ENCODE results near the gene APC. TPM values are rescaled to one million over a fixed set of nuclear protein-coding genes. Genes with fewer than 3 reads are reported as not detected.
"Not testable (repeated sequence)": the region's sequence is repeated elsewhere in the genome, so short reads cannot be mapped to it uniquely, and the experiment has no call there.

APC gene
- total RNA-seq, 3 donors from 2014 or later, result 42.7 to 62.8 (median 43.5) TPM

DNA sequence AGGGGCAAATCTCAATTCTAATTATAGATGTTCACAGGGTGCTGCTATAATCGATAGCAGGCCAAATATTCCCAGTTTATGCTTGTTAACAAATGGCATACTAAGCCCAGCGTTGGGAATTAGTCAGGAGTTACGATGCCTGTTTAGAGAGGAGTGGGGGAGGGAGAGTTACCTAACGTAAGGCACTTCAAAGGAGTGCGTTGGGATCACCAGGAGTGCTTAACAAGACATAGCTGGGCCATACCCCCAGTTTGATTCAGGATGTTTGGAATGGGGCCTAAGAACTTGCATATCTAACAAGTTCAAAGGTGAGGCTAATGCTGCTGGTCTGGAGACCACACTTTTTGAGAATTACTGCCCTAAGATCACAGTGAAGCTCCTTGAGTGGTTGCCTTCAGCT, 108.9 kb downstream of the APC start:
- no peak for DNase-seq
- Histone ChIP-seq H3K36me3 (ENCODE audit: low read depth) (no peaks in the 10 kb centered on the region), H3K4me3 (no peak overlapping the region), H3K4me1 (ENCODE audit: low read depth) (no peaks in the 10 kb centered on the region), H3K9me3 (no peaks in the 10 kb centered on the region)
- no peak for ATAC-seq
- TF ChIP-seq, protein P1, sequence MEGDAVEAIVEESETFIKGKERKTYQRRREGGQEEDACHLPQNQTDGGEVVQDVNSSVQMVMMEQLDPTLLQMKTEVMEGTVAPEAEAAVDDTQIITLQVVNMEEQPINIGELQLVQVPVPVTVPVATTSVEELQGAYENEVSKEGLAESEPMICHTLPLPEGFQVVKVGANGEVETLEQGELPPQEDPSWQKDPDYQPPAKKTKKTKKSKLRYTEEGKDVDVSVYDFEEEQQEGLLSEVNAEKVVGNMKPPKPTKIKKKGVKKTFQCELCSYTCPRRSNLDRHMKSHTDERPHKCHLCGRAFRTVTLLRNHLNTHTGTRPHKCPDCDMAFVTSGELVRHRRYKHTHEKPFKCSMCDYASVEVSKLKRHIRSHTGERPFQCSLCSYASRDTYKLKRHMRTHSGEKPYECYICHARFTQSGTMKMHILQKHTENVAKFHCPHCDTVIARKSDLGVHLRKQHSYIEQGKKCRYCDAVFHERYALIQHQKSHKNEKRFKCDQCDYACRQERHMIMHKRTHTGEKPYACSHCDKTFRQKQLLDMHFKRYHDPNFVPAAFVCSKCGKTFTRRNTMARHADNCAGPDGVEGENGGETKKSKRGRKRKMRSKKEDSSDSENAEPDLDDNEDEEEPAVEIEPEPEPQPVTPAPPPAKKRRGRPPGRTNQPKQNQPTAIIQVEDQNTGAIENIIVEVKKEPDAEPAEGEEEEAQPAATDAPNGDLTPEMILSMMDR (IDR thresholded peaks at IDR 0.05), result no peak
- intact Hi-C loops (cut with DNase I, micrococcal nuclease), result no loop called here

DNA sequence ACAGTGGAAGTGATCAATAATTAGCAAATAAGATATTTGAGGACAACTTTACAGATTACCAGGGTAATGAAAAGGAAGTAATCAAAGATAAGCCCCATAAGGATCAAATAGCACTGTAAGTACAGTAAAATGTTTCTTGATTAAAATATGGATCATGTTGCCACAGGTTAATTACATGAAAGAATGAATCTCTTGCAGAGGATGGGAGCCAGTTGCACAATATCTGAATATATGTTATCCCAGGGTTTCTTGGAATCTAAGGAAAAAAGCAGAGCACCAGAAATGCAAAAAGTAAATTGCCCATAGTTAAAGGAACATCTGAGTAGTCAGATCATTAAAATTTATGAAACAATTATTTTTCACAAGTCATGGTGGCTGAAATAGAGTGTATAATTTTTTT, 109.6 kb downstream of the APC start:
- H3K4me3 ChIP-seq, result no peak overlapping the region
- TF ChIP-seq, protein P1 (IDR thresholded peaks at IDR 0.05), result no peak
- intact Hi-C loops (cut with DNase I, micrococcal nuclease), result no loop called here
- H3K4me1 ChIP-seq (ENCODE audit: low read depth), result no peaks in the 10 kb centered on the region
- H3K9me3 ChIP-seq, result no peaks in the 10 kb centered on the region
- no peaks in the 10 kb centered on the region for H3K36me3 ChIP-seq (ENCODE audit: low read depth)
- no peak for DNase-seq
- no peak for ATAC-seq

DNA sequence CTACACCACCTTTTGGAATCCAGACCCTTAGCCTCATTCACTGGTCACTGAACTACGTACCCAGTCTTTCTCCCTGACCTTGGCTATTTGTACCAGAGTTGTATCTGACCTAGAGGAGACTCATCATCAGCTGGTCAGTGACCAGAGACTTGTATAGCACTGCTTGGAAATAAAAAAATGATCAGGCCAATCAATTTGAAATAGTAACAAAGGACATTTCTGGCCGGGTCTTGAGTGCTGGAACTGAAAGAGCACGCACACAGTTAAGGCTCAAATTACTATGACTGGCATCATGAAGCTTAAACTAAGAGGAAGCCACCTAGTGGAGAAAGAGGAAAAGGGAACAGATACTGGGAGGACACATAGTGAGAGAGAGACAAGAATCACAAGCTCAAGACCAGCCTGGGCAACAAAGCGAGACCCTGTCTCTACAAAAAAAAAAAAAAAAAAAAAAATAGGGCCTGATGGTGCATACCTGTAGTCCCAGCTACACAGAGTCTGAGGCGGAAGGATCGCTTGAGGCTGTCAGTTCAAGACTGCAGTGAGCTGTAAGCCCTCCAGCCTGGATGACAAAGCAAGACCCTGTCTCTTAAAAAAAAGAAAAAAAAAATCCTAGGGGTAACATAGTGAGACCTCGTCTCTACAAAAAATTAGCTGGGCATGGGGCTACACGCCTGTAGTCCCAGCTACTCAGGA, 110.6 kb downstream of the APC start:
- intact Hi-C loops (cut with DNase I, micrococcal nuclease), result no loop called here
- Histone ChIP-seq H3K4me1 (ENCODE audit: low read depth) (no peaks in the 10 kb centered on the region), H3K4me3 (no peak overlapping the region), H3K9me3 (no peaks in the 10 kb centered on the region), H3K36me3 (ENCODE audit: low read depth) (no peaks in the 10 kb centered on the region)
- ATAC-seq (peak; percentile 90), DNase-seq (peak in 1 of 3 donors; percentile 29)
- TF ChIP-seq, protein P1 (IDR thresholded peaks at IDR 0.05), result peak; percentile 37

DNA sequence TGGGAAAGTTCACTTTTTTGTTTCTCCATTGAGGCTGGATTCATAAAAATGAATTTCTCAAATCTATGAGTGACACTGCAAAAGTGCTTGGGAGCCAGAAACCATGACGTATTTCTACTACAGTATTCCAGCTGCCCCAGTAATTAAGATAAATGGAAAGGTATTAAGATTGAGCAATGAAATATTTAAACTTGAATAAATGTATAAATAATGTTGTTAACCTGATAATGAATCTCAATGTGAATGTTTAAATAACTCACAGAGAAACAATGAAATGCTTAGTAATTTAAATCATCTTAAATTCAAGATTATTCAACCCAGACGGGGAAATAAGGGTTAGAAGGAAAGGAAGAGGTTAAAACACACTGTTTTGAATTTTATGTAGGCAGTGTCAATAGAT, 112.2 kb downstream of the APC start:
- Histone ChIP-seq H3K4me3 (no peak overlapping the region), H3K9me3 (no peaks in the 10 kb centered on the region), H3K4me1 (ENCODE audit: low read depth) (no peaks in the 10 kb centered on the region), H3K36me3 (ENCODE audit: low read depth) (no peaks in the 10 kb centered on the region)
- TF ChIP-seq, protein P1 (IDR thresholded peaks at IDR 0.05), result no peak
- no peak for ATAC-seq
- intact Hi-C loops (cut with DNase I, micrococcal nuclease), result no loop called here
- DNase-seq, result no peak

DNA sequence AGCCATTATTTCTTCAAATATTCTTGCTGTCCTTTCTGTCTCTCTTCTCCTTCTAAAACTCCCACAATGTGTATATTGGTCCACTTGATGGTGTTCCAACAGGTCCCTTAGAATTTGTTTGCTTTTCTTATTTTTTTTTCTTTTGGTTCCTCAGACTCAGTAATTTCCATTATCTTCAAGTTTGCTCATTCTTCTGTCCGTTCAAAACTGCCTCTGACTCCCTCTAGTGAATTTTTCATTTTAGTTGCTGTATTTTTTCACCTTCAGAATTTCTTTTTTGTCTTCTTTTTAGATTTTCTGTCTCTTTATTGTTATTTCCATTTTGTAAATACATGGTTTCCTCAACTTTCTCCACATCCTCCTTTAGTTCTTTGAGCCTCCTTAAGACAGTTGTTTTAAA, 117.0 kb downstream of the APC start:
- H3K9me3 ChIP-seq, result no peaks in the 10 kb centered on the region
- H3K4me3 ChIP-seq, result no peak overlapping the region
- TF ChIP-seq, protein P1 (IDR thresholded peaks at IDR 0.05), result no peak
- no peaks in the 10 kb centered on the region for H3K36me3 ChIP-seq (ENCODE audit: low read depth)
- intact Hi-C loops (cut with DNase I, micrococcal nuclease), result no loop called here
- DNase-seq (no peak), ATAC-seq (no peak)
- no peaks in the 10 kb centered on the region for H3K4me1 ChIP-seq (ENCODE audit: low read depth)

DNA sequence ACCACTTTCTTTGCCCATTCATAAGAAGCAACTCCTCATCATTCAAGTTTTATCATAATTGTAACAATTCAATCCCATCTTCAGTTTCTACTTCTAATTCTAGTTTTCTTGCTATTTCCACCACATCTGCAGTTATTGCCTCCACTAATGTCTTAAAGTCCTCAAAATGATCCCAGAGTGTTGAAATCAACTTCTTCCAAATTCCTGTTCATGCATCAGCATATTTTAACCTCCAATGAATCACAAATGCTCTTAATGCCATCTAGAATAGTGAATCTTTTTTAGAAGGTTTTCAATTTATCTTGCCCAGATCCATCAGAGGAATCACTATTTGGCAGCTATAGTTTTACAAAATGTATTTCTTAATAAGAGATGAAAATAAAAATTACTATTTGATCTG, 120.2 kb downstream of the APC start:
- intact Hi-C loops (cut with DNase I, micrococcal nuclease), result no loop called here
- Histone ChIP-seq H3K9me3 (no peaks in the 10 kb centered on the region), H3K36me3 (ENCODE audit: low read depth) (no peaks in the 10 kb centered on the region), H3K4me3 (no peak overlapping the region), H3K4me1 (ENCODE audit: low read depth) (peaks cover 15% of the 10 kb centered on the region)
- ATAC-seq (no peak), DNase-seq (no peak)
- TF ChIP-seq, protein P1 (IDR thresholded peaks at IDR 0.05), result no peak

DNA sequence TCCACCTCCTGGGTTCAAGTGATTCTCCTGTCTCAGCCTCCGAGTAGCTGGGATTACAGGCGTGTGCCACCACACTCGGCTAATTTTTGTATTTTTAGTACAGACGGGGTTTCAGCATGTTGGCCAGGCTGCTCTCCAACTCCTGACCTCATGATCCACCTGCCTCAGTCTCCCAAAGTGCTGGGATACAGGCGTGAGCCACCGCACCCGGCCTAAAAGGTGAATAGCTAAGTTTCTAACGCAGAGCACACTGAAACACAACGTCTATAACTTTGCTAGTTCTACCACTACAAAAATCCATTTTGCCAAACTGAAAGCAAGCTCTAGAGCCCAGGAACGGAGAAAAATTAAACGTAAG, 122.9 kb downstream of the APC start:
- H3K36me3 ChIP-seq (ENCODE audit: low read depth); intact Hi-C loops (cut with DNase I, micrococcal nuclease); ATAC-seq; DNase-seq; H3K9me3 ChIP-seq: not testable (repeated sequence)
- H3K4me3 ChIP-seq, result peak overlapping the region; percentile 91
- H3K4me1 ChIP-seq (ENCODE audit: low read depth), result peaks cover 15% of the 10 kb centered on the region

Data from mucosa of descending colon (tissue), 3 donors.